NCI-H69 (cell line): Measurements from ENCODE around the gene PDCD4.
"Not testable (repeated sequence)": the region's sequence is repeated elsewhere in the genome, so short reads cannot be mapped to it uniquely, and the experiment has no call there.

Experiments
- DNase-seq: peaks from one replicate; lab custom pipeline; 2025; lab: John Stamatoyannopoulos, UW

Gene PDCD4

GRCh38 chr10:110861476-110861875 is 10.3 kb upstream of the PDCD4 start:
- no peak for DNase-seq

DNA sequence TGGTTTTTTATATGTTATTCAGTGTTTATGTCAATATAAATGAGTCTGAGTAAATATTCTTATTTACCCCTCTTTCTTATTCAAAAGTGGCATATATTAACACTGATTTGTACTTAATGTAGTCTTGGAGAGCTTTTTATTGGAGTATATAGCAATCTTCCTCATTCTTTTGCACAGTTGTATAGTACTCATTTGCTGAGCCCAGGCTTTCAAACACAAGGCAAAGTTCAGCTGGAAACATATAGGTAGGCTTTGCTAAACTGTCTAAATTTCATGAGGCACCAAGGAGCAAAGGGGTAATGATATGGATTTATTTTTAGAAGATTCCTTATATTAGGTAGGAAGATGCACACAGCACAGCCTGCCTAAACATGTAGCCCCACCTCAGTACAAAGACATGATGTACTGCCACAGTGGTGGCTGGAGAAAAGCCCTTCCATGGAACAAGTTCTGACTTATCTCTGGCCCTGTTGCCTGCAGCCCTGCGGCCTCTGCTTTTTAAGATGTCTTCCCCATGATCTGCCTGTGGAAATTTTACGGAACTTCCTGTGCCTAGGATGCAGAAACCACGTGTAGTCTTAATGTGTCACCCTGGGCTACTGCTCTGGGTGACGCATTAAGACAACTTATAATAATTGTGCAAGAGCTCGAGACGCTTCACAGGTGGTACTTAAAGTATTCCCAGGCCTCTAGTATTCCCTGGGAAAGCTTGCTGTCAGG is 9.6 kb upstream of the PDCD4 start:
- DNase-seq = no peak

DNA sequence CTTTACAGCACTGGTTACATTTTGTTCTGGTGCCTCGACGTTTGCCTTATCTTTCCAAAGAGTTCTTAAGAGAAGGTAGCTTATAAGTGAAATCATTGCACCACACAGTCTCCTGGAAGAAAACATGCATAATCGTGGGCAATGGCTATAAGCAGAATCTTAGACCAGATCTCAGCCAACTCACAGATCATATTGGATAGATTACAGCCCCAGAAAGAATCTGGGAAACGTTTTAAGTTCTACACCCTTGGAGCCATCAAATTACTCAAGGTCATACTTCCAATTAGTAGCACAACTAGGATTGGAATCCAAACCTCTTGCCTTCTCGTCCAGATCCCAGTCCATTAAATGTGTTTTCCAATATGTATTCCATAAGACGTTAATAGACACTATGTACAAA is 8.8 kb upstream of the PDCD4 start:
- DNase-seq = no peak

DNA sequence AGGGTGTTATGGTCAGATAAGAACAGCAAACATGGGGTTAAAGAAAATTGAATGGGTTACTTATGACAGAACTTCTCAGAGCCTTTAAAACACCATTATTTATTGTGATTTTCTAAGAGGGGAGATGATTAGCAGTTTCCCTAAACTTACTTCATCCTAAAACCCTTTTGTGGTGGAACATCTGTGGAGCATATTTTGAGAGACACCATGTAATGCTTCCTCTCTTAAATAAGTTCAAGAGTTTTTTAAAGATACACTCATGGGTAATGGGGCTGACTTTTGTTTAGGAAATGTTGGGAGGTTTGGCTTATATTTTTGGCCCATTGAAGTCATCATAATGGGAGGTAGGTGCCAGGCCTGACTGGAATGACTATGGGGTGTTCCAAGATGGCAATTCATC is 8.4 kb upstream of the PDCD4 start:
- no peak for DNase-seq

DNA sequence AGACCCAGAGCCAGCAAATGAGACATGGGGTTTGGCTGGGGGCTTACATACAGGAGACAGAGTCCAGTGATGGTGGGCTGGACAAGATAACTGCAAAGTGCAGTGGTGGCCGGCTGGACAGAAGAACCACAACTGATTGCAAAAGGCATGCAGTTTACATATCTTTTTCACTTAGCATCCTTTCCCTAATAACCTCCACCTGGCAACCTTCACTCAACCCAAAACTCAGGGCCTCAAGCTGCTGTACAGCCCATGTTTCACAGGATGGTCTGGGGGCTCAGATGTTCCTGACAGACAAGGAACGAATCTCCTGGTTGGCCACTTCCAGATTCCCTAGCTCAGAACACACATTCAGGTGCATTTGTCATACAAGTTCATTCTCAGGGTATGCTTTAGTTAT is 7.8 kb upstream of the PDCD4 start:
- no peak for DNase-seq

- DNase-seq = peak; percentile 28
Observed at GRCh38 chr10:110864662-110865140, 7.0 kb upstream of the PDCD4 start.

GRCh38 chr10:110865186-110865808 is 6.4 kb upstream of the PDCD4 start:
- no peak for DNase-seq

- no peak for DNase-seq
Observed at GRCh38 chr10:110865809-110866482, 5.8 kb upstream of the PDCD4 start.

- not testable (repeated sequence) for DNase-seq
Observed at GRCh38 chr10:110867011-110867806, 4.5 kb upstream of the PDCD4 start.

DNA sequence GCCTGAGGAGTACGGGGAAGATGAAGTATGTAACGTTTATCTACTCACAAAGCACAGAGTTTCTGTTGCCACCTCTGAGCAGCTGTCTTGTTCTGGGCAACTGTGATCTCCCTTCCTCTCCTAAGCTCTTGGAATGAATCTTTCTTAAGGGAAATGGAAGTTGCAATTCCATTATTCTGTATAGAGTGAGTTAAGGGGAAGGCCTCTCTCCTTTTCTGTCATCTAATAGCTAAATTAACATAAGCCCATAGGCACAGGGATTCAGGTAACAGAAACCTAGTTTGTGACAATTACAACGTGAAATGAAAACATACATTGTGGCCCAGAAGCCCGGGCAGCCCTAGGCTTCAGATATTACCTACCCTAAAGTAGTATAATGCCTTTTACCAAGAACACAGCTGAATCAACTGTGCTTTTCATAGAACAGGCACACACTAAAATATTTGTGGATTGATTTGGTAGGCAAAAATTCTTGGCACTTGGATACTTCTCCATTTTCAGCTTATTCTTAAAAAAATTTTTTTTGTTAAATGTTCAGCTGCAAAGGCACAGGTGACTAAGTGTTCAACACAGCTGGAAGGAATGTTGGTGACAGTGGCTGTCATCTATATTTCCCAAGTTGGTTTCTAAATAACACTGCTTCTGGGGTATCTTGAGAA is 3.8 kb upstream of the PDCD4 start:
- no peak for DNase-seq

- no peak for DNase-seq
Observed at GRCh38 chr10:110868981-110869380, 2.7 kb upstream of the PDCD4 start.

DNA sequence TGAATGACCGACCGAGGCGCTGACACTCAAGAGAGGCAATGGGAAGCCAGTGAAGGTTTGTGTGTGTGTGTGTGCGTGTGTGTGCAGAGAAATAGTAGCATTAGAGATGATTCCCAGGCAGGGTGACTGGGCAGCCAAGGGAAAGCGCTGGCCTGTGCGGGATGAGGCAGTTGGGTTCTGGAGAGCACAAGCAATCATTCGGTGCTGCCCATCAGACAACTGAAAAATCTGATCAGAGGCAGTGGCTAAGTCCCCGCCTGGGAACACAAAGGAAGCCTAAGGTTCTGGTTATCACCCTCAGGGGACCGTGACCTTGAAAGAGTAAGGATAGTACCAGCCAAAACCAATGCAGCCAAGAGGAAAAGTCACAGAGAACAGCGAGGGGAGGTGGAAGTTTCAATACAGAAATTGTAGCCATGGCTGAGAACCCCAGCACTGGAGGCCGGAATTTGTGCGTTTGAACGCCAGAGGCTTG is 868 bp upstream of the PDCD4 start:
- DNase-seq = peak; percentile 38

- peak; percentile 90 for DNase-seq
Observed at GRCh38 chr10:110872145-110872983, 636 bp downstream of the PDCD4 start.

DNA sequence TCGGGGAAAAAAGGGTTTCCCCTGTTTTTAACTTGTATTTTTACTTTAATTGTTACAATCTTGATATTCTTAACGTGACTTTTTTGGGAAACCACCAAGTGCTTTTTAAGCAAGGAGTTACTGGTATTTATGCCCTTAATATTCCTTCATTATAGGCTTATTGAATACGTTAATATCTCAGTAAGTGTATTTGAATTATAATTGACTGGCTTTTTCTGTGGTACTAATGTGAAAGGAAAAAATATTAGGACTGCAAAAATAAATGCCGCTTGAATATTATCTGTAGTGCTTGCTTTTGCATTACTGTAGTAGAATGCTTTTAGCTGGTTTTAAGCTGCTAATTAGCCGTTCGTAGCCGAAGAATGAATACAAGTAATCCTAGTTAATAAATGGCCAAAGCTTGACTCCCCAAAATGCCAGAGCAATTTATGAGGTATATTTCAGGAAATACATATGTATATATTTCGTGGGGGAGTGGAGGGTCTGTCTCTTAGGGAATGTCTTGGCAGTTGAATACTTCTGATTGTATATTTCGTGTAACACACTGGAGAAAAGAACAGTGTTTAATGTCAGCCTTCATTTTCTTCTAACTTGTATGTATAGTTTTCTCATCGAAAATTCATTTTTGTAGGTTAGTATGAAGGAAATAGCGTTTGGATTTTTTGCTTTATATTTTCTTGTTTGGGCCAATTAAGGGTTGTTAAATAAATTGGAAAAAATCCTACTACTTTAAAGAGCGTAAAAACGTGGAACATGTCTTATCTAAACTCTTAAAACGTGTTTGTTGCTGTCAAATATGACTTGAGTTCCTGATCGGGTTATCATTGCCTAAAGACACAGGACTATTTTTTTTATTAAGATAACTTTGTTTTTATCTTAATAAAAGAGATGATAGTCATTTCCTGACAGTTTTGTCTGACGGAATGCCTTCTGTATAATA is 1.5 kb downstream of the PDCD4 start:
- DNase-seq = peak; percentile 8

DNA sequence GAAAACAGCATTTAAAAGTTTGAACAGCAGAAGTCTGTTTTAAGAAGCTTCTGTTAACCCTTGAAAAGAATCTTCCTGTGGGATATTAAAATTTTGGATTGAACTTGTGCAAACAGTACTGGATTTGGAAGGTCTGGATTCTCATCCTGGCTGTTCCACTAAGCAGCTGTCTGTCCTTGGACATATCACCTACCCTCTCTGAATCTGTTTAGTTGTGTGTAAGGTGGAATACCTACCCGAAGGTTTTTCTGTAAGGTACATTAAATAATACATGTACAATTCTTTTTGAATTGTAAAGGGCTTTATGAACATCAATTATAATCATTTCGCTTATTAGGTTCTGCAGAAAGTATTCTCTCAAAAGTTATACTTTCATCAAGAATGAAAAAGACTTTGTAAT is 2.2 kb downstream of the PDCD4 start:
- DNase-seq = peak; percentile 13

GRCh38 chr10:110876000-110876399 is 4.3 kb downstream of the PDCD4 start:
- peak; percentile 3 for DNase-seq

DNA sequence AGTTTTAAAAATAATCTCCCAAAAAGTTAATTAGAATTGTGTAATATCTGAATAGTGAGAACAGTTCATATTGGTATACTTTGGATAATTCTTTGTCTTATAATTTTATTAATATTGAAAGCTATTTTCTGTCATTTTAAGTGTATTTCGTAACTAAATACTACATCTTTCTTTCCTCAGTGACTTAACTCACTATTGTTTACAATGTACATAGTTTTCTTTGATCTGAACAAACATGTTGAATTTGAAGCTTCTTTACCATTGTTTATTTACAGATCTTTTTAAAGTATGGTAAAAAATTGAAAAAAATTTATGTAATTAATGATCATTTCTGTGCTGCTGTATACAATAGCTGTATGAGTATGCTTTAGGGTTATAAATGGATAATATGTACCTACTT is 5.1 kb downstream of the PDCD4 start:
- DNase-seq = no peak

- no peak for DNase-seq
Observed at GRCh38 chr10:110880012-110880411, 8.3 kb downstream of the PDCD4 start.

DNA sequence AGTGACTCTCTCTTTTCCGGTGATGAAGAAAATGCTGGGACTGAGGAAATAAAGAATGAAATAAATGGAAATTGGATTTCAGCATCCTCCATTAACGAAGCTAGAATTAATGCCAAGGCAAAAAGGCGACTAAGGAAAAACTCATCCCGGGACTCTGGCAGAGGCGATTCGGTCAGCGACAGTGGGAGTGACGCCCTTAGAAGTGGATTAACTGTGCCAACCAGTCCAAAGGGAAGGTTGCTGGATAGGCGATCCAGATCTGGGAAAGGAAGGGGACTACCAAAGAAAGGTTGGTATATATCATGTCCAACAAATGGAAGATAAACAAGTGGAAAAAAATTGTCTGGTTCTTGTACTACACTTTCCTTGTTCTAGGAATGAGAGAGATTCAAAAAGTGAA is 9.5 kb downstream of the PDCD4 start:
- no peak for DNase-seq

DNA sequence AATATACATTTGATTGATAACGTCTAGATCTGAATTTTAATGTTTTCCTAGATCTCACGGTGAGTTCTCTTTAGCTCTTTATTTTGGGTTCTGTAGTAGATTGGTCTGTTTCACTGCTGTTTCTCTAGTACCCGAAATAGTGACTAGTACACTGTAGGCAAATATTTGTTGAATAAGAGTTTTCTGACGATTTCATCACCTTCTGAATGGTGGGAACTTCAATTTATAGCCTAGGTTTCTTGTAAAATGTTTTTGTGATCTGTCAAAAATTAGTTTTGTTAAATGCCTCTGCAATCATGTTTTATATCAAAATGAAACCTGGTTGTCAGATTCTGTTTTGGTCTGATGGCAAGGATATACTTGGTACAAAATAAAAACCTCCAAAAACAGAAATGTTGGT is 10.2 kb downstream of the PDCD4 start:
- DNase-seq = no peak
